ENCODE results near the gene EPAS1.

- no peak for TF ChIP-seq YY1 (IDR thresholded peaks at IDR 0.05; ENCODE audit: insufficient read depth, insufficient read length)
- TF ChIP-seq SUZ12 (IDR thresholded peaks at IDR 0.05; ENCODE audit: extremely low read depth, insufficient read depth, insufficient read length) = no peak
Measured at GRCh38 chr2:46274586-46274985, 22.6 kb upstream of the EPAS1 start.
